Astrocyte (in vitro differentiated cells and primary cell): ENCODE measurements around the gene ZNF70. TPM values are rescaled to one million over a fixed set of nuclear protein-coding genes. Genes with fewer than 3 reads are reported as not detected.

Experiments used
- DNase-seq: peaks from one replicate; pipeline ENCODE4 v3.0.0-alpha.2; 2010; ENCODE audit warnings: low read depth
- FAIRE-seq: peaks from 2 replicates; lab custom pipeline; 2011; peaks lifted over from hg19 to GRCh38; lab: Jason Lieb, UNC
- H2AFZ ChIP-seq: 2 replicates; pipeline ENCODE4 v1.6.0; 2012; ENCODE audit warnings: low read depth, low read length, inconsistent platforms
- H3K27ac ChIP-seq: 2 replicates; pipeline ENCODE4 v1.5.1; 2011; ENCODE audit warnings: low read depth, low read length, inconsistent platforms
- H3K27me3 ChIP-seq: 2 replicates; pipeline ENCODE4 v1.6.0; 2011; ENCODE audit warnings: low read length, inconsistent platforms; ENCODE audit not compliant: insufficient read depth
- H3K36me3 ChIP-seq: 2 replicates; pipeline ENCODE4 v1.5.1; 2011; ENCODE audit warnings: low read length, inconsistent platforms; ENCODE audit not compliant: insufficient read depth
- H3K4me1 ChIP-seq: 2 replicates; pipeline ENCODE4 v1.5.1; 2011; ENCODE audit warnings: low read length, inconsistent platforms; ENCODE audit not compliant: insufficient read depth
- H3K4me2 ChIP-seq: 2 replicates; pipeline ENCODE4 v1.6.0; 2012; ENCODE audit warnings: low read length, inconsistent platforms
- H3K4me3 ChIP-seq: 2 replicates; pipeline ENCODE4 v1.5.1; 2011; ENCODE audit warnings: low read depth, mild to moderate bottlenecking, low read length, inconsistent platforms; ENCODE audit not compliant: insufficient read depth
- H3K79me2 ChIP-seq: 2 replicates; pipeline ENCODE4 v1.6.0; 2012; ENCODE audit warnings: mild to moderate bottlenecking, low read length, inconsistent platforms; ENCODE audit not compliant: insufficient read depth
- H3K9ac ChIP-seq: 2 replicates; pipeline ENCODE4 v1.6.0; 2012; ENCODE audit warnings: mild to moderate bottlenecking, low read length, inconsistent platforms
- H3K9me3 ChIP-seq: 2 replicates; pipeline ENCODE4 v1.5.1; 2012; ENCODE audit warnings: low read depth, mild to moderate bottlenecking, low read length, inconsistent platforms; ENCODE audit not compliant: insufficient read depth
- H4K20me1 ChIP-seq: 2 replicates; pipeline ENCODE4 v1.6.0; 2012; ENCODE audit warnings: low read length, inconsistent platforms; ENCODE audit not compliant: insufficient read depth
- H3K27ac Mint-ChIP-seq: one replicate; pipeline ENCODE4 v1.8.0; 2021; ENCODE audit warnings: mild to moderate bottlenecking, mixed read lengths; ENCODE audit not compliant: unreplicated experiment
- H3K27me3 Mint-ChIP-seq: one replicate; pipeline ENCODE4 v1.8.0; 2021; ENCODE audit warnings: low read depth, mixed read lengths; ENCODE audit not compliant: unreplicated experiment
- H3K36me3 Mint-ChIP-seq: one replicate; pipeline ENCODE4 v1.8.0; 2021; ENCODE audit warnings: low read depth, mixed read lengths; ENCODE audit not compliant: unreplicated experiment
- H3K4me1 Mint-ChIP-seq: one replicate; pipeline ENCODE4 v1.8.0; 2021; ENCODE audit warnings: low read depth, mixed read lengths; ENCODE audit not compliant: unreplicated experiment
- H3K4me3 Mint-ChIP-seq: one replicate; pipeline ENCODE4 v1.8.0; 2021; ENCODE audit warnings: mild to moderate bottlenecking, moderate library complexity, mixed read lengths; ENCODE audit not compliant: unreplicated experiment
- H3K9me3 Mint-ChIP-seq: one replicate; pipeline ENCODE4 v1.8.0; 2021; ENCODE audit warnings: mild to moderate bottlenecking, mixed read lengths; ENCODE audit not compliant: unreplicated experiment
- EZH2 ChIP-seq: IDR thresholded peaks from 2 replicates; pipeline ENCODE4 v1.6.1; 2012; ENCODE audit warnings: mild to moderate bottlenecking, low read length, inconsistent platforms; ENCODE audit not compliant: insufficient read depth
- total RNA-seq: library from RNA; stranded (reverse); gene quantifications from 2 replicates; pipeline ENCODE4 v1.2.1, GENCODE V29; 2021
- TF ChIP-seq, protein P1 (sequence below): IDR thresholded peaks from 2 replicates; pipeline ENCODE4 v1.5.1; 2011; ENCODE audit warnings: low read depth, mild to moderate bottlenecking, inconsistent platforms, low read length, moderate library complexity; ENCODE audit not compliant: insufficient read depth

Gene ZNF70
- total RNA-seq, 1 donor from 2014 or later = 8.8 TPM

DNA sequence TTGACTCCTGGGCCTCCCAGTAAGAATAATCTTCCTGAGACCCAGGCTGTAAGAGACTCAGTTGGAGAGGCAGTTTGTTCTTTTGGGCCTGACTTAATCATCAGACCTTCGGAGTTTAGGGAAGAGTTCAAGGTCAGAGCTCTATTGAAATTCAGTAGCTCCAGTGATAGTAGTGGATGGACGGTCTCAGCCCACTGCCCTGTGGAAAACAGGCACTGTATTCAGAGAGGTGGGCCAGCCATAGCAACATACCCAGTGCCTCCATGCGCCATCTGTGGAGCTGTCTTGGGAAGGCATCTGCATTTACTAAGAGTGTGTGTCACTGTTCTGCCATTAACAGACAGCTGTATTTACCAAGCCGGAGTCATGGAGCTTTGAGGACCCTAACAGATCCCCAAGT is 38.7 kb upstream of the ZNF70 start:
- no peaks in the 10 kb centered on the region for H3K9me3 ChIP-seq
- DNase-seq = no peak
- FAIRE-seq = no peak
- no peaks in the 10 kb centered on the region for H3K9me3 Mint-ChIP-seq
- H4K20me1 ChIP-seq = peaks cover 63% of the 10 kb centered on the region
- H3K27me3 ChIP-seq = no peaks in the 10 kb centered on the region
- no peak overlapping the region for H3K9ac ChIP-seq
- peaks cover 9% of the 10 kb centered on the region for H3K4me1 ChIP-seq
- H3K4me1 Mint-ChIP-seq = peaks cover 16% of the 10 kb centered on the region
- no peak overlapping the region for H3K4me3 ChIP-seq
- no peak overlapping the region for H2AFZ ChIP-seq
- H3K36me3 ChIP-seq = peaks cover 9% of the 10 kb centered on the region
- H3K79me2 ChIP-seq = peaks cover 63% of the 10 kb centered on the region
- H3K27ac Mint-ChIP-seq = no peak overlapping the region
- no peaks in the 10 kb centered on the region for H3K36me3 Mint-ChIP-seq
- H3K4me3 Mint-ChIP-seq = peak overlapping the region; percentile 56
- H3K27me3 Mint-ChIP-seq = no peaks in the 10 kb centered on the region
- H3K4me2 ChIP-seq = no peak overlapping the region
- TF ChIP-seq, protein P1, sequence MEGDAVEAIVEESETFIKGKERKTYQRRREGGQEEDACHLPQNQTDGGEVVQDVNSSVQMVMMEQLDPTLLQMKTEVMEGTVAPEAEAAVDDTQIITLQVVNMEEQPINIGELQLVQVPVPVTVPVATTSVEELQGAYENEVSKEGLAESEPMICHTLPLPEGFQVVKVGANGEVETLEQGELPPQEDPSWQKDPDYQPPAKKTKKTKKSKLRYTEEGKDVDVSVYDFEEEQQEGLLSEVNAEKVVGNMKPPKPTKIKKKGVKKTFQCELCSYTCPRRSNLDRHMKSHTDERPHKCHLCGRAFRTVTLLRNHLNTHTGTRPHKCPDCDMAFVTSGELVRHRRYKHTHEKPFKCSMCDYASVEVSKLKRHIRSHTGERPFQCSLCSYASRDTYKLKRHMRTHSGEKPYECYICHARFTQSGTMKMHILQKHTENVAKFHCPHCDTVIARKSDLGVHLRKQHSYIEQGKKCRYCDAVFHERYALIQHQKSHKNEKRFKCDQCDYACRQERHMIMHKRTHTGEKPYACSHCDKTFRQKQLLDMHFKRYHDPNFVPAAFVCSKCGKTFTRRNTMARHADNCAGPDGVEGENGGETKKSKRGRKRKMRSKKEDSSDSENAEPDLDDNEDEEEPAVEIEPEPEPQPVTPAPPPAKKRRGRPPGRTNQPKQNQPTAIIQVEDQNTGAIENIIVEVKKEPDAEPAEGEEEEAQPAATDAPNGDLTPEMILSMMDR = no peak
- TF ChIP-seq EZH2 = no peak
- H3K27ac ChIP-seq = no peak overlapping the region

DNA sequence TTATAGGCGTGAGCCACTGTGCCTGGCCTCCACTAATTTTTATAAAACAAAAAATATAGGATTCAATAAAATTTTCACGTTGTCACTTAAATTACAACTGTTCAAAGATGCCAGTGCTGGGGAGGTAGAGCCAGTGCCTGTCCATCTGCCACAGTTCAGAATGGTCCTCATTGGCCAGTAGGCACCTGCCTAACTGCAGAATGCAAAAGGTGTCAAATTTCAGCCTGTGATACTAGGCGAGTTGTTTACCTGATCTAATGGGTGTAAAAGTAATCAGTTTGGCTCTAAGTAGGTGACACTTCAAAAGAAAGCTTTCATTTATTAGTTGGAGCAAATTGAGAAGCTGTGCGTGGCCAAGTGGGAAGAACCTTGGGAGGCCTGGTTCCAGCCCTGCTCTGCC is 38.2 kb upstream of the ZNF70 start:
- FAIRE-seq (no peak), DNase-seq (no peak)
- Mint-ChIP-seq H3K4me1 (peaks cover 21% of the 10 kb centered on the region), H3K27me3 (no peaks in the 10 kb centered on the region), H3K36me3 (no peaks in the 10 kb centered on the region), H3K27ac (no peak overlapping the region), H3K4me3 (peak overlapping the region; percentile 56), H3K9me3 (no peaks in the 10 kb centered on the region)
- Histone ChIP-seq H3K4me2 (no peak overlapping the region), H4K20me1 (peaks cover 63% of the 10 kb centered on the region), H3K9me3 (no peaks in the 10 kb centered on the region), H3K27ac (no peak overlapping the region), H2AFZ (no peak overlapping the region), H3K4me1 (peaks cover 14% of the 10 kb centered on the region), H3K9ac (no peak overlapping the region), H3K4me3 (no peak overlapping the region), H3K36me3 (peaks cover 5% of the 10 kb centered on the region), H3K27me3 (no peaks in the 10 kb centered on the region), H3K79me2 (peaks cover 63% of the 10 kb centered on the region)
- no peak for TF ChIP-seq EZH2
- TF ChIP-seq, protein P1 = no peak

- Histone ChIP-seq H3K4me1 (peaks cover 19% of the 10 kb centered on the region), H3K27me3 (no peaks in the 10 kb centered on the region), H3K4me2 (peak overlapping the region; percentile 97), H2AFZ (no peak overlapping the region), H3K9ac (peak overlapping the region; percentile 99), H3K4me3 (peak overlapping the region; percentile 86), H4K20me1 (peaks cover 56% of the 10 kb centered on the region), H3K79me2 (peaks cover 57% of the 10 kb centered on the region), H3K9me3 (no peaks in the 10 kb centered on the region), H3K27ac (peak overlapping the region; percentile 98), H3K36me3 (peaks cover 4% of the 10 kb centered on the region)
- Mint-ChIP-seq H3K27ac (peak overlapping the region; percentile 84), H3K4me1 (peaks cover 22% of the 10 kb centered on the region), H3K9me3 (no peaks in the 10 kb centered on the region), H3K4me3 (peak overlapping the region; percentile 96), H3K27me3 (no peaks in the 10 kb centered on the region), H3K36me3 (no peaks in the 10 kb centered on the region)
- FAIRE-seq (no peak), DNase-seq (no peak)
- TF ChIP-seq, protein P1 = no peak
Observed at GRCh38 chr22:23787910-23788309, 37.0 kb upstream of the ZNF70 start.
